Adrenal gland (tissue), 12 donors: ENCODE results near the gene SMARCE1. TPM values are rescaled to one million over a fixed set of nuclear protein-coding genes. Genes with fewer than 3 reads are reported as not detected.

Experiments used
- DNase-seq, 7 donors: peaks; one replicate each; pipeline ENCODE4 v3.0.0-alpha.2; 2019 to 2020
- H3K27ac ChIP-seq, 5 donors: fragments of 200-600 bp; sonication (generic) in 4 of 5; 1 replicate in 3 of 5; 2 replicates in 2 of 5; pipeline versions ENCODE4 v1.5.1 to v1.8.0; 2016 to 2020; ENCODE audit warnings: mild to moderate bottlenecking in 1 of 5
- H3K27me3 ChIP-seq: fragments of 200-600 bp; 2 replicates; pipeline ENCODE4 v1.8.0; 2021
- H3K36me3 ChIP-seq, 2 donors: fragments of 200-600 bp; replicated peaks in 1 of 2; 1 replicate in 1 of 2; 2 replicates in 1 of 2; pipeline versions ENCODE4 v1.5.1 to v1.8.0; 2018 to 2022
- H3K4me1 ChIP-seq, 2 donors: fragments of 200-600 bp; replicated peaks in 1 of 2; 1 replicate in 1 of 2; 2 replicates in 1 of 2; pipeline versions ENCODE4 v1.5.1 to v1.8.0; 2018 to 2021
- H3K4me3 ChIP-seq, 4 donors: fragments of 200-600 bp; sonication (generic) in 3 of 4; one replicate each; pipeline ENCODE4 v1.5.1; 2016 to 2018
- H3K9me3 ChIP-seq, 3 donors: fragments of 200-600 bp; sonication (generic) in 1 of 3; replicated peaks in 1 of 3; 1 replicate in 2 of 3; 2 replicates in 1 of 3; pipeline versions ENCODE4 v1.5.1 to v1.8.0; 2016 to 2021
- CTCF ChIP-seq, 6 experiments: fragments of 450-650 bp in 4 of 6; fragments of 200-600 bp in 2 of 6; sonication (generic) in 1 of 6; IDR thresholded peaks; 1 replicate in 5 of 6; 2 replicates in 1 of 6; pipeline versions ENCODE4 v1.5.1 to v1.8.0; 2016 to 2021; ENCODE audit warnings: antibody characterized with exemption in 6 of 6, mild to moderate bottlenecking in 2 of 6, moderate library complexity in 1 of 6
- POLR2A ChIP-seq, 2 donors: fragments of 450-650 bp; IDR thresholded peaks; one replicate each; pipeline ENCODE4 v1.6.1; 2017; ENCODE audit warnings: antibody characterized with exemption in 2 of 2, mild to moderate bottlenecking in 2 of 2, moderate library complexity in 1 of 2
- WGBS, 4 donors: extraction: QIAGEN DNeasy Blood & Tissue Kit in 2 of 4; methylation state at CpG; one replicate each; pipeline versions ENCODE4 v1.1.5 to v1.1.7; 2013 to 2017; 5-methylcytosine and 5-hydroxymethylcytosine counted together
- intact Hi-C, 2 donors: fragments of 100-400 bp; cut with DNase I; formaldehyde crosslinking; loops; one replicate each; pipeline versions ENCODE4 v1.14.1 to v1.15.0; 2022 to 2023
- polyA plus RNA-seq, 3 donors: library from polyadenylated mRNA; stranded (reverse); fragments of 200-250 nt in 2 of 3; fragments of 350-450 nt in 1 of 3; fragmentation: Illumina TruSeq in 1 of 3; extraction: RNeasy Lipid Tissue Mini Kit (QIAGEN cat#74804) in 1 of 3; gene quantifications; one replicate each; pipeline ENCODE4 v1.2.3, GENCODE V29; 2013 to 2014
- total RNA-seq, 9 donors: library from RNA; depleted of rRNA in 4 of 9; stranded (reverse); fragments of >200 nt in 4 of 9; fragments of 120-200 nt in 1 of 9; fragmentation: NEBNext Ultra II Directional in 1 of 9; extraction: Animal tissue kit (Norgen Biotek cat#: 25700) in 1 of 9; gene quantifications; one replicate each; pipeline versions ENCODE4 v1.1.0 to v1.2.4, GENCODE V29; 2013 to 2023
- donor health status: healthy with polysubstance abuse.
- donor health status: Bipolar disorder and iron deficiency.
- donor health status: DM: yes; HTN: yes; CAD: no.
- donor health status: DM: no; HTN: no; CAD: no.
- donor health status: DM: no; HTN: no; CAD: no.
- donor health status: DM: yes; HTN: yes; CAD: no.

Gene SMARCE1
- total and polyA plus RNA-seq, 12 donors = 55.5 to 128 (median 77.0) TPM

DNA sequence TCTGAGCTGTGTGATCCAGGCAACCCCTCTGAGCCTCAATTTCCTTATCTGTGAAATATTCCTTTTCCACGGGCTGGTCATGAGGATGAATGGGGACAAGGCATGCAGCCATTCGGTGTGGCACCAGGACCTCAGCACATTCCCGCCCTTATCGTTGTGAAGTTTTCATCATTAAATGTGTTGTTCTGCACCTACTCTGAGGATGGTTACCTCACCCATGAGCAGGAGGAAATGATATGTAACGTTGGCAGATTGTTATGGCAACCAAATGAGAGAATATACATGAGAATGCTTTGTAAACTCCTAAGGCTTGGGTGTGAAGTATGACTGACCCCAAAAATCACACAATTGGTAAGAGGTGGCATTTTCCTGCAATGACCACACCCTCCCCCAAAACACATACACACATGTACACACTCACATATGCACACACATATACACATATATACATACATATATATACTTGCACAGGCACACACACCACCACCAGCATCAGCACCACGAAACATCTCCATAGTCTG is 39.5 kb downstream of the SMARCE1 start:
- 68 to 73% (median 70%) methylated on average over 6 of the region's 6 CpGs for WGBS, 4 donors
- H3K4me3 ChIP-seq = no peak overlapping the region
- no peak overlapping the region for H3K27ac ChIP-seq
- no peaks in the 10 kb centered on the region for H3K4me1 ChIP-seq
- TF ChIP-seq POLR2A (IDR thresholded peaks at IDR 0.05) (no peak), CTCF (IDR thresholded peaks at IDR 0.05) (no peak)
- no peak for DNase-seq
- no peaks in the 10 kb centered on the region for H3K36me3 ChIP-seq
- intact Hi-C loops = no loop called here
- H3K9me3 ChIP-seq = no peaks in the 10 kb centered on the region
- H3K27me3 ChIP-seq = no peaks in the 10 kb centered on the region

DNA sequence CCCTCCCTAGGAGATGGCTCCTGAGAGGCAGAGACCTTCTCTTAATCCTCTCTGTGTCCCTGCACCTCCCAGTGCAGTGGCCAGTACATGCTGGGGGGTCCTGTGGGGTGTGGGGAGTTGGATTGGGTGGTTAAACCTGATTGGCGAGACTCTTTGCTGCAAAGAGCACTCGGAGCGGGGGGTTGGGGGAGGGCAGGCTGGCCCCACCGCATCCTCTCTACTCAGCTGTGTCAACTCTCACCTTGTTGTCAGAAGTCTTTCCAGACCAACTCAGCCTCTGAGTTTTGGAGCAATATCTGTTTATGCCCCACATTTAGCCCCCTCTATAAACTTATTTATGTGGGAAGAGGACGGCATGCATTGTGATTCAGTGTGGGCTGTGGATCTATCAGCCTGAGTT is 40.0 kb downstream of the SMARCE1 start:
- Histone ChIP-seq H3K27ac (no peak overlapping the region), H3K9me3 (no peaks in the 10 kb centered on the region), H3K4me1 (no peaks in the 10 kb centered on the region), H3K27me3 (no peaks in the 10 kb centered on the region), H3K4me3 (no peak overlapping the region), H3K36me3 (no peaks in the 10 kb centered on the region)
- TF ChIP-seq CTCF (IDR thresholded peaks at IDR 0.05) = no peak
- TF ChIP-seq POLR2A (IDR thresholded peaks at IDR 0.05) = no peak
- no peak for DNase-seq
- 68 to 80% (median 72%) methylated on average over 5 of the region's 5 CpGs for WGBS, 4 donors
- intact Hi-C loops = no loop called here

- no peak for DNase-seq
- 72 to 84% (median 81%) methylated on average over 10 of the region's 10 CpGs for WGBS, 4 donors
- no peak overlapping the region for H3K27ac ChIP-seq
- H3K27me3 ChIP-seq = no peaks in the 10 kb centered on the region
- H3K36me3 ChIP-seq = no peaks in the 10 kb centered on the region
- no peak overlapping the region for H3K4me3 ChIP-seq
- intact Hi-C loops = no loop called here
- no peaks in the 10 kb centered on the region for H3K9me3 ChIP-seq
- no peaks in the 10 kb centered on the region for H3K4me1 ChIP-seq
- TF ChIP-seq POLR2A (IDR thresholded peaks at IDR 0.05) (no peak), CTCF (IDR thresholded peaks at IDR 0.05) (no peak)
These were observed 40.9 kb downstream of the SMARCE1 start for GRCh38 chr17:40606548-40607353.

- TF ChIP-seq POLR2A (IDR thresholded peaks at IDR 0.05) (no peak), CTCF (IDR thresholded peaks at IDR 0.05) (no peak)
These were observed 42.3 kb downstream of the SMARCE1 start for GRCh38 chr17:40605306-40605705.

More at GRCh38 chr17:40605306-40605705, 42.3 kb downstream of the SMARCE1 start:
- no peaks in the 10 kb centered on the region for H3K9me3 ChIP-seq
- intact Hi-C loops = no loop called here
- H3K27ac ChIP-seq = no peak overlapping the region
- no peaks in the 10 kb centered on the region for H3K27me3 ChIP-seq
- 87 to 95% (median 88%) methylated on average over 5 to 6 of the region's 6 CpGs for WGBS, 4 donors
- no peaks in the 10 kb centered on the region for H3K36me3 ChIP-seq
- no peaks in the 10 kb centered on the region for H3K4me1 ChIP-seq
- no peak for DNase-seq
- H3K4me3 ChIP-seq = no peak overlapping the region
